Measurements from ENCODE around the gene FOXD2.
"Not testable (repeated sequence)": the region's sequence is repeated elsewhere in the genome, so short reads cannot be mapped to it uniquely, and the experiment has no call there.

The FOXD2 gene

GRCh38 chr1:47440599-47441081 lies 2.8 kb downstream of the FOXD2 start:
- no peak for DNase-seq (ENCODE audit: low spot score)

DNA sequence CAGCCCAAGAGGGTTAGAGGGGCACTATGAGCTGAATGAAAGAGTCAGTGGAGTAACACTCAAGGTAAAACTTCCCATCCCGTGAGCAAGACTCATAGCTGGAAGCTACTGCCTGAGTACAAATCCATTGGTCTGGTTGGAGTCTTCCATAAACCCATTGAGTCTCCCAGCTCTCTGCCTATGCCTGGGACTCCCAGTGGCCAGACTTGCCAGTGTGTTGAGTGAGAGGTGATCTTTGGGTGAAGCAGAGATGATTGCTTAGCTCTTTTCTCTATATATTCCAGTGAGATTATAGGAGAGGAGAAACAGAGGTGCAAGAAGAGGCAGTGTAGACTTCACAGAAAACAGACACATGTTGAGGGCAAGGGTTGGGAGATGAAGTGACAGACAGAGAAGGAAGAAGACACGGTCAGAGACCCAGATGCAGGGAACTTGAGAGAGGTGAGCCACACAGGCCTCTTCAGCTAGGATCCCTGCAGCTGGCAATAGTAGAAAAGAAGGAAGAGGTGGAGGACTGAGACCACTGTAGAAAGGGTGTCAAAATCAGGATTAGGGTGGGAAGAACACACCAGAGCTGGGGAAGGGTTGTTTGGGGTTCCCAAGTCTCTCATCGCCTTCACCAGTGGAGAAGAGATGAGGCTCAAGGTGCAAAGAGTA lies 3.7 kb downstream of the FOXD2 start:
- no peak for DNase-seq (ENCODE audit: low spot score)

GRCh38 chr1:47442202-47442601 lies 4.4 kb downstream of the FOXD2 start:
- no peak for DNase-seq (ENCODE audit: low spot score)

DNA sequence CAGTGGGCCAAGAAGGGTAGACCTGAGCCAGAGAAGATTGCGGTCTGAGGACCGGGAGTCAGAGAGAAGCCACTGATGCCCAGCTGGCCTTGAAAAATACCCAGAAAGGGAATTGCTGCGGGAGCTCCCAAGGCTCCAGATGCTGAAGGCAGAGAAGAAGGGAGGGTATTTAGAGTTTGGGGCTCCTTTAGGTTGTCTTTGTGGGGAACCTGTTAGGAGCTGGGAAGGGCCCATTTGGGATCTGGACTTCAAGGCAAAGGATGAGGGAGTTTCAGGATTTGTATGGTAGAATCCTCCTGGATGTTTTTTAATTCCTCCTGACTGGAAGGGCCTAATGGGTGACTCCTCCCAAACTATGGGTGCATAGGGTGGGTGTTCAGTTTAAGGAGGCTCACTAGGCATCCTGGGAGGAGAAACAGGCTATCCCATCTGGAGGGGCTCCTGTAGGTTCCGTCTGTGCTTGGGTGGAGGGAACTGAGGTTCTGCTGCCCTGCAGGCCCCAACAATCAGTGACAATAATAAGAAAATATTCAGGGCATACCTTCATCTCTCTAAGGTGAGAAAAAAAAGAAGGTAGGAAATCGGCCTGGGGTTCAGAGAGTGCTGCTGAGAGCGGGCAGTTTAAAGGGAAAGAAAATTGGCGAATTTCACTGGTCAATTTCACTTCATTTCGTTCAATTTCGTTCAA lies 5.1 kb downstream of the FOXD2 start:
- no peak for DNase-seq (ENCODE audit: low spot score)

DNA sequence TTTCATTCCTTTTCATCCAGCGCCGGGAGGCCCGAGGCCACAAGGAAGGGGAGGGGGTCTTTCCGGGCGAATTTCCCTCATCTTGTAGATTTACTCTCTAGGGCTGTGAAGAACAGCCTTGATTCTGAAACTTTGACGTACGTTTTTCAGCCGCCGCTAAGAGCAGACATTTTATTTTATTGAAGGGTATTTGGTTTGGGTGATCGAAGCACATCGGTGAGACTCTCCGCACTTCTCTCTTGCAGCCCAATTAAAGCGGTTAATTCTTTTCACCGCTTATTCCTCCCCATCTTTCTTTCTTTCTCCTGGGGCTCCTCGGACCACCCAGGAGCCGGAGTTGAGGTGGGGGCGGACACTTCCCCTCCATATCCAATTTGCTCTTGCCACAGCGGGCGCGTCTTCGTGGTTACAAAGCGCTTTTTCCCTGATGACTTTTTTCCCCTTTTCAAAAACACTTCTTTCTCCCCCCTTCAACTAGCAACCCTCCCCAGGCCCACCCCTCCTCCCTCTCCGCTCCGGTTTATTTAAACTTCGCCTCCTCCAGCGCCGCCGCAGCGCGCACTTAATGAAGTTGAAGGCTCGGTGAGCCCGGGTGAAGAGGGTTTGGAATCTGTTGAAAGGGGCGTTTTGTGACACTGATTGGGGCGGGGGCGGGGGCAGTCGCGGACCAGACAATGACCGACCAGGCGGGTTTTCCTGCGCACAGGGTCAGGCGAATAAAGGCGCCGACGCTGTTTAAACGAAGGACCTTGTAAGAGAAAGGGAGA lies 5.9 kb downstream of the FOXD2 start:
- DNase-seq (ENCODE audit: low spot score) = no peak

DNA sequence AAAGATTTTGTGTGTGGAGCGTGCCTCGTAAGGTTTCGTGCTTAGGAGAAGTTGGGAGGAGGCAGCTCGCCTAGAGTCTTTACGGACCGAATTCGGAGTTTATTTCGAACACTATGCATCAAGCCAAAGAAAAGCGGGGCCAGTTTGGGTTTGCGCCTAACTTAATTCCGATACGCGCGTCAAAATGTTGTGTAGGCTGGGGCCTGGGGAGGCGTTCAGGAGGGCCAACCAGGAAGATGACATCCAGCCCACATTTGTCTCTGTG lies 6.4 kb downstream of the FOXD2 start:
- no peak for DNase-seq (ENCODE audit: low spot score)

GRCh38 chr1:47444562-47445465 lies 7.0 kb downstream of the FOXD2 start:
- DNase-seq (ENCODE audit: low spot score) = no peak

GRCh38 chr1:47445823-47446550 lies 8.1 kb downstream of the FOXD2 start:
- DNase-seq (ENCODE audit: low spot score) = no peak

DNA sequence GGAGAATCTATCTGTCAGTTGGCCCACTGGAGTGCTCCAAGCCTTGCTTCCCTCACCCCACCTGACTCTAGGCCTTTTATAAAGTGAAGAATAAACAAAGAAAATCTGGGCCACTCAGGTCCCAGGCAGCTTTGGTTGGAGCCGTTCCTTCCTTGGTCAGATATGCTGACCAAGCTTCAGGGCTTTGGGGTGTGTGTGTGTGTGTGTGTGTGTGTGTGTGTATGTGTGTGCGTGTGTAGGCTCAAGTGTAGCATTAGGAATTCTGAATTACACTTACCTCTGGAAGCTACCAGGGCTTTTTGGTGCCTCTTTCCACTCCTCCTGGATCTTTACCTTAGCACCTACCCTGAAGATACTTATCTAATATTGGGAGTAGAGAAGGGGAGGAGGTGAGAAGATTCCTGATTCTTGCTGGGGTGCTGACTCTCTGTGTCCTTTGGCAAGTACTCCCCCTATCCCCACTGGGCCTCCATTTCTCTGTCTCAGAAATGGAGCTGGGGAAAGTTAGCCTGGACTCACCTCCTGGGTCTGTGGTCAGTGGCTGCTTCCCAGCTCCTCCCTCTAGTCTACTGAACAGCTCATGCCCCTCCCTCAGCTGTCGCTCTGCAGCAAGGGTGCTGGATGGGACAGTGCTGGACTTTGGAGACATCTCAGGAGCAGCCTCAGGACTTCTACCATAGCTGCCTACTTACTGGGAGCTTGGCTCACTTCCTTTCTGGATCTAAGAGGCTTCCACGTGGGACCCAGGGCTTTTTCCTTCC lies 10.8 kb downstream of the FOXD2 start:
- no peak for DNase-seq (ENCODE audit: low spot score)

DNA sequence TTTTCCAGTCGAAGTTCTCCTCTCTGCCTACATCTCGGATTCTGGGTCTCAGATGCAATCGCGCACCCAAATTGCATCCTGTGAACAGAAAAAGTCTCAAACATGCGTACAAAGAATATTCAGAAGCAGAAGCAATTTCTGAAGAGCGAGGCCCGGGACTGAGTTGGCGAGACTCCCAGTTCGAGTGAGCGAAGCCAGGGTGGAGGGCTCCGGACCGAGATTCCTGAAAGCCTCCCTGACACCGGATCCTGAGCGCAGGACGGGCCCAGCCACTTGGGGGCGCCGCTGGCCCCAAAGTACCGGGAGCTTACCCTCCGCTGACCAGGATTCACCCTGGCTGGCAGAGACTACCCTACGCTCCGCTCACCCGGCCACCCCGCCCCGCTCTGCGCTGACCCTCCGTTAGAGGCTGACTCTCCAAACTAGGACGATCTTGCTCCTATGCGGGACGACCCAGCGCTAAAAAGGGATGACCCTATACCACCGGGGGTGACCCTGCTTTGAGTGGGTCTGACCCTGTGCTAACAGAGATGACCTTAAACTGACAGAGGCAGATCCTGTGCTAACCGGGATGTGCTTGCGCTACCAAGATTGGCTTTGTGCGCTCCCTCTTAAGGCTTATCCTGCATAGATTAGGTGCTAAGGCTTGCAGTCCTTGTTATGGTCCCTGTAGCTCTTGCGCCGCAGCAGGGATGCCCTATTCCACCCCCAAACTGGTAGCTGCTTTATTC lies 12.1 kb downstream of the FOXD2 start:
- DNase-seq (ENCODE audit: low spot score) = no peak

DNA sequence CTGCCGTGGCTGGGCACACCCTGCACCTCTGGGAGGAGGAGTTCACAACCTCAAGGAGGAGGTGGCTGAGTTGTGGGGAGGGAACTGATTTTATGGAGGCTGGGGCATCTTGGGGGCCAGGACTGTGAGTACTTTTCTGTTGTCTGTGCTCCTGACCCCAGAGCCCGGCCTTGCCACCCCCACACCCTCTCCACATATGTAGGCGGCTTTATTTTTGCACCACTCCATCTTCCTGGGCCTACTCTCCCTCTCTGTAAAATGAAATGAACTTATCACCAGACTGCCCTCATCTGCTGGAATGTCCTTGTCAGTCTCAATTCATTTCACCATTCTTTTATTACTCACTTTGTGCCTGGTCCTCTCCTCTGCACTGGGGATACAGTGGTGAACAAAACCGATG lies 12.8 kb downstream of the FOXD2 start:
- DNase-seq (ENCODE audit: low spot score) = no peak

GRCh38 chr1:47452426-47452825 lies 14.6 kb downstream of the FOXD2 start:
- no peak for DNase-seq (ENCODE audit: low spot score)

- DNase-seq (ENCODE audit: low spot score) = not testable (repeated sequence)
Observed at GRCh38 chr1:47453910-47454309, 16.1 kb downstream of the FOXD2 start.

GRCh38 chr1:47456250-47456649 lies 18.4 kb downstream of the FOXD2 start:
- no peak for DNase-seq (ENCODE audit: low spot score)

DNA sequence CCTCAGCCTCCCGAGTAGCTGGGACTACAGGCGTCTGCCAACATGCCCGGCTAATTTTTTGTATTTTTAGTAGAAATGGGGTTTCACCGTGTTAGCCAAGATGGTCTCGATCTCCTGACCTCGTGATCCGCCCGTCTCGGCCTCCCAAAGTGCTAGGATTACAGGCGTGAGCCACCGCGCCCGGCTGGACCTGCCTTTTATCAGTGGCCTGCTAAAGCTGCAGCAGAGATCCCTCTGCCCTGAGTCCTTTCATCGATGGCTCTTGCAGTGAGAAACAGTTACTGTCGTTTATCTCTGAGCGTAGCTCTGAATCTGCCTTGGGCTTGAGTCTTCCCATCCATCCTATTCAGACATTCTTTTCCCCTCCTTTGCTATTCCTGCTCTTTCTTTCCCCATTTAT lies 19.7 kb downstream of the FOXD2 start:
- DNase-seq (ENCODE audit: low spot score) = not testable (repeated sequence)

- DNase-seq (ENCODE audit: low spot score) = no peak
Observed at GRCh38 chr1:47459253-47459788, 21.5 kb downstream of the FOXD2 start.

DNA sequence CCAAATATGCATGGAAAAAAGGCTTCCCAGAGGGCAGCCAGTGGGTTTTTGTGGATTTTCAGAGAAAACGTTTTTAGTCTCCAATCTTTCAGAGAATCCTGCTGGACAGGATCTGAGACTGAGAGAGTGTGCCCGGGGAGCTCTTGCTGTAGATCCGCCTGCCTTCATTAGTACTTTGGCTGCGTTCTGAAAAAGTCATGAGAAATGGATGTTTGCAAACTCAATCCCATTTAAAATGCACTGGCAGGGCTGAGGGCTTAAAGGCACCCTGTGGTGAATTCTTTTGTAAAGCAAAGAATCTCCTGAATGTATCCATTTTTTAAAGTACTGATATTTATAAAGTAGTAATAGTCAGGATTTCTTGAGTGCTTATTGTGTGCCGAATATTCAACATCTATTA lies 22.2 kb downstream of the FOXD2 start:
- no peak for DNase-seq (ENCODE audit: low spot score)

DNA sequence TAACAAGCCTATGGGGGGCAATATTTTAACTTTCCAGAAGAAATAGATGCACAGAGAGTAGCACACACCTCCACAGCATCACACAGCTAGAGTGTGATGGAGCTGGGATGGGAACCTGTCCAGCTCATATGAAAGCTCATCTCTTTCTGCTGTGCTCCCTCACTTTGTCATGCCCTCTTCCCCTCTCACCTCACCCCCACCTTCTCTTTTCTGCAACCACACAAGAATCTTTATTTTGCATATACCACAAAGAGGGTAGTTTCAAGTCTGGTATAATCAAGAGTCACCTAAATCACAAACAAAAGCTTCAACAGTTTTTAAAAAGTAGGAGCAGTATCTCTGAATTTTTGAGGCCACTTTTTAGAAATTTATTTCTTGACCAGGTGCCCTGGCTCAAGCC lies 22.6 kb downstream of the FOXD2 start:
- no peak for DNase-seq (ENCODE audit: low spot score)

DNA sequence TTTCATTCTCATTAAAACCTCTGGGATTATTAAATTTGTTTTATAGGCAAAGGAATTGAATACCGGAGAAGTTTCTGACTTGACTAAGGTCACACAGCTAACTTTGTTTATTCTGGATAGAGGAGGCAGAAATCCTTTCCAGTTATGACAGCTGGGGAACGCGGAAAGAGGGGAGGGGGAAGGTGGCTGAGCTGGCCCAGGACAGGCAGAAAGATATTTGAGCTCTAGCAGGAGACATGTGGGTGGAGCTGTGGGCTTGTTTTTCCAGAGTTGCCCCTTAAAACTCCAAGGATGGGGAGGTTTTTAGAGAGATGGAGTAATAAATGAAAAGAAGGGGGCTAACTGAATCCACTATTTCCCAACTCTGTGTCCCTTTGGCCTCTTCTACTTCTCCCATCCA lies 27.8 kb downstream of the FOXD2 start:
- no peak for DNase-seq (ENCODE audit: low spot score)

All from hematopoietic multipotent progenitor cell treated with erythropoietin and hydrocortisone succinate and interleukin-3 and kit ligand, for 15 days (in vitro differentiated cells).